OCI-LY1 (cell line): ENCODE results near the gene CHN1.

Experiments used
- H2AFZ ChIP-seq: fragments of 200-600 bp; sonication (generic), shearing (Covaris generic); 2 replicates; pipeline ENCODE4 v1.6.0; 2014; ENCODE audit warnings: antibody characterized with exemption, mild to moderate bottlenecking, low read length
- H3F3A ChIP-seq: fragments of 200-600 bp; sonication (generic), shearing (Covaris generic); 2 replicates; pipeline ENCODE4 v1.6.0; 2014; ENCODE audit warnings: mild to moderate bottlenecking, antibody characterized with exemption, low read length, moderate library complexity; ENCODE audit not compliant: insufficient read depth
- H3K27ac ChIP-seq: fragments of 200-600 bp; sonication (generic); 2 replicates; pipeline ENCODE4 v1.5.1; 2014; ENCODE audit warnings: low read length, mixed run types, mild to moderate bottlenecking, low read depth; ENCODE audit not compliant: poor library complexity, severe bottlenecking
- H3K27me3 ChIP-seq: fragments of 200-600 bp; sonication (generic); 2 replicates; pipeline ENCODE4 v1.6.0; 2014; ENCODE audit warnings: antibody characterized with exemption, mild to moderate bottlenecking, low read length, moderate library complexity; ENCODE audit not compliant: insufficient read depth
- H3K36me3 ChIP-seq: fragments of 200-600 bp; sonication (generic); 2 replicates; pipeline ENCODE4 v1.6.1; 2014; ENCODE audit warnings: mild to moderate bottlenecking, antibody characterized with exemption, low read length, moderate library complexity, mixed read lengths; ENCODE audit not compliant: insufficient read depth
- H3K4me1 ChIP-seq: fragments of 200-600 bp; sonication (generic); 2 replicates; pipeline ENCODE4 v1.5.1; 2014; ENCODE audit warnings: mild to moderate bottlenecking, low read length, moderate library complexity; ENCODE audit not compliant: insufficient read depth, severe bottlenecking
- H3K4me2 ChIP-seq: fragments of 200-600 bp; sonication (generic), shearing (Covaris generic); 2 replicates; pipeline ENCODE4 v1.6.1; 2014; ENCODE audit warnings: low read length
- H3K4me3 ChIP-seq: fragments of 200-600 bp; sonication (generic); 2 replicates; pipeline ENCODE4 v1.5.1; 2014; ENCODE audit warnings: low read length, low read depth, mild to moderate bottlenecking, mixed read lengths; ENCODE audit not compliant: poor library complexity, severe bottlenecking
- H3K79me2 ChIP-seq: fragments of 200-600 bp; shearing (Covaris generic); 2 replicates; pipeline ENCODE4 v1.6.1; 2016; ENCODE audit warnings: mixed run types, low read length, mixed read lengths; ENCODE audit not compliant: insufficient read depth
- H3K9ac ChIP-seq: fragments of 200-600 bp; sonication (generic), shearing (Covaris generic); 2 replicates; pipeline ENCODE4 v1.6.1; 2014; ENCODE audit warnings: mild to moderate bottlenecking, low read length, mixed read lengths
- H3K9me2 ChIP-seq: fragments of 200-600 bp; sonication (generic), shearing (Covaris generic); 2 replicates; pipeline ENCODE4 v1.6.1; 2014; ENCODE audit warnings: low read depth, mild to moderate bottlenecking, low read length, mixed read lengths
- H3K9me3 ChIP-seq: fragments of 200-600 bp; shearing (Covaris generic); 2 replicates; pipeline ENCODE4 v1.6.1; 2014; ENCODE audit warnings: low read length, mixed read lengths
- H4K20me1 ChIP-seq: fragments of 200-600 bp; sonication (generic), shearing (Covaris generic); 2 replicates; pipeline ENCODE4 v1.6.0; 2016; ENCODE audit warnings: mild to moderate bottlenecking, low read length; ENCODE audit not compliant: insufficient read depth
- EZH2 ChIP-seq: fragments of 200-600 bp; sonication (generic), shearing (Covaris generic); IDR thresholded peaks from 2 replicates; pipeline ENCODE4 v1.8.0; 2017; ENCODE audit warnings: borderline replicate concordance, mixed run types, mild to moderate bottlenecking, antibody characterized with exemption, low read length, moderate library complexity, mixed read lengths
- TF ChIP-seq, protein P1 (sequence below): fragments of 200-600 bp; sonication (generic), shearing (Covaris generic); IDR thresholded peaks from 2 replicates; pipeline ENCODE4 v1.5.1; 2017; ENCODE audit warnings: mild to moderate bottlenecking, antibody characterized with exemption, low read length, moderate library complexity, mixed read lengths

CHN1 gene

DNA sequence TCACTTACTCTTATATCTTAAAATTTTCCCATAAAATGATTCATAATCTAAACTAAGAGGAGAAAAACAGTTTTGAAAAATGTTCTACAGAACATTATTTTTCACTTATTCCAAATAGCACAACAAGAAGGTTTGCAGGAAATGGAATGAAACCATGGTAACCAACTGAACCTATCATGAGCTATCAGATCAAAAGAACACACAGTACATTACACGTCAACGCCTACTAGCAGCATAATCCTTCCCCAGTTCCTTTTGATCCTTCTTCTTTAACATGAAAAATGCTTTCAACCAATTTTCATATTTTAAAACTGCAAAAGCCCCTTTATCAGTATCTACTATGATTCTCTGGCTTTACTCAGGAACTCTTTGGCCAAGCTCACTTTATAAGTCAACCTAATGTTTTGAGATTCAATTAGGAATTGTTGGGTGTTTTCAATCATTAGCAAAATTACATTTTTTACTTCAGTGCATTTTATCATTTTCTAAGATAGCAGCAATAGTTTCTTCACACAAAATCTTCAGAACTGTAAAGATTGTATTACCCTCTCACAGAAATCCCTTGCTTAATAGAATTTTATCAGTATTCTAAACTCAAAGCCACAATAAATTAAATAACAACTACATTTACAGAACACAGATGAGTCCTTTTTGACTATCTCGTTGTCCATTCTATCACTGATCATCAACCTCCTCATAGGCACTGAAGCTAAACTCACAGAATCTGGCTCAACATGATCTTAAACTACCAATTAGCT, 102.5 kb downstream of the CHN1 start:
- no peaks in the 10 kb centered on the region for H3K36me3 ChIP-seq

DNA sequence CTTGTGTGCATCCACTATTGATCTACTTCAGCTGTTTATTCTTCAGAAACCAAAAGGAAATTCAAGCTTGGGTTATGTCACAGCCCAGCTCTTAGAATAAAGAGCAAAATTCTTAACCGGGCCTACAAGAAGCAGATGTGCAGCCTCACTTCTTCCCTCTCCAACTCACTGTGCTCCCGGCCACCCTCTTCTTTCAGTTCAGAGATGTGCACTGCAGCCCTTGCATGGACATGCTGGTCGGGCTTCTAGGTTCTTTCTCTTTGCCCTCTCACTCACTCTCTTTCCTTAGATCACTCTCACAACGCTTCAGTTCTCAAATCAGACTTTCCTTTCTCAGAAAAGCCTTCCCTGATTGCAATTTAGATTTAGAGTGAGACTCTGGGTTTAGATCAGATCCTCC, 104.1 kb downstream of the CHN1 start:
- Histone ChIP-seq H3K9me3 (no peaks in the 10 kb centered on the region), H3K27ac (no peak overlapping the region), H3K9me2 (no peaks in the 10 kb centered on the region), H3F3A (no peaks in the 10 kb centered on the region), H3K9ac (no peak overlapping the region), H2AFZ (no peak overlapping the region), H3K4me3 (no peak overlapping the region), H3K79me2 (no peaks in the 10 kb centered on the region), H4K20me1 (no peaks in the 10 kb centered on the region), H3K36me3 (no peaks in the 10 kb centered on the region), H3K4me2 (no peak overlapping the region), H3K4me1 (no peaks in the 10 kb centered on the region), H3K27me3 (no peaks in the 10 kb centered on the region)
- TF ChIP-seq, protein P1, sequence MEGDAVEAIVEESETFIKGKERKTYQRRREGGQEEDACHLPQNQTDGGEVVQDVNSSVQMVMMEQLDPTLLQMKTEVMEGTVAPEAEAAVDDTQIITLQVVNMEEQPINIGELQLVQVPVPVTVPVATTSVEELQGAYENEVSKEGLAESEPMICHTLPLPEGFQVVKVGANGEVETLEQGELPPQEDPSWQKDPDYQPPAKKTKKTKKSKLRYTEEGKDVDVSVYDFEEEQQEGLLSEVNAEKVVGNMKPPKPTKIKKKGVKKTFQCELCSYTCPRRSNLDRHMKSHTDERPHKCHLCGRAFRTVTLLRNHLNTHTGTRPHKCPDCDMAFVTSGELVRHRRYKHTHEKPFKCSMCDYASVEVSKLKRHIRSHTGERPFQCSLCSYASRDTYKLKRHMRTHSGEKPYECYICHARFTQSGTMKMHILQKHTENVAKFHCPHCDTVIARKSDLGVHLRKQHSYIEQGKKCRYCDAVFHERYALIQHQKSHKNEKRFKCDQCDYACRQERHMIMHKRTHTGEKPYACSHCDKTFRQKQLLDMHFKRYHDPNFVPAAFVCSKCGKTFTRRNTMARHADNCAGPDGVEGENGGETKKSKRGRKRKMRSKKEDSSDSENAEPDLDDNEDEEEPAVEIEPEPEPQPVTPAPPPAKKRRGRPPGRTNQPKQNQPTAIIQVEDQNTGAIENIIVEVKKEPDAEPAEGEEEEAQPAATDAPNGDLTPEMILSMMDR = no peak
- TF ChIP-seq EZH2 = no peak

More for the DNA sequence above, 102.5 kb downstream of the CHN1 start:
- H3K79me2 ChIP-seq = no peaks in the 10 kb centered on the region
- no peaks in the 10 kb centered on the region for H4K20me1 ChIP-seq
- no peaks in the 10 kb centered on the region for H3K9me3 ChIP-seq
- no peak overlapping the region for H3K4me2 ChIP-seq
- no peak overlapping the region for H3K4me3 ChIP-seq
- no peak for TF ChIP-seq EZH2
- TF ChIP-seq, protein P1 = no peak
- H3K27ac ChIP-seq = no peak overlapping the region
- H2AFZ ChIP-seq = no peak overlapping the region
- H3K4me1 ChIP-seq = no peaks in the 10 kb centered on the region
- H3F3A ChIP-seq = no peaks in the 10 kb centered on the region
- H3K27me3 ChIP-seq = no peaks in the 10 kb centered on the region
- no peaks in the 10 kb centered on the region for H3K9me2 ChIP-seq
- no peak overlapping the region for H3K9ac ChIP-seq

DNA sequence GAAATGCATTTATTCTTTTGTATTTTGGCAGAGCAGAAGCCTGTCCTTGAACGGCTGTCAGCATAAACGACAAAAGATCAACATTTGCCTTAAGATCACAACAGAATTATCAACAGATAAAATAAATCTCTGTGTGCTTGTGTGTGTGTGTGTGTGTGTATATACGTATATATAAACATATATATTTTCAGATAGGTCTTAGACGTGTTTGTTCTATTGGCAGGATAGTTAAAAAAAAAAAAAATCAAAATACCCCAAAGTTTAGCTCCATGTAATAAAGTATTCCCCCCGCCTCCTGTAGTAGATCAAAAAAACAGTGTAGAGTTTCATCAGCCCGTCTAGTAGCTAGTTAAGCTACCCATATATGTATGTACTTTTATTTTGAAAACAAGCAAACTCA, 107.9 kb downstream of the CHN1 start:
- H3K9me2 ChIP-seq = no peaks in the 10 kb centered on the region
- no peaks in the 10 kb centered on the region for H4K20me1 ChIP-seq
- H2AFZ ChIP-seq = no peak overlapping the region
- H3K79me2 ChIP-seq = no peaks in the 10 kb centered on the region
- H3K4me2 ChIP-seq = no peak overlapping the region
- no peaks in the 10 kb centered on the region for H3K27me3 ChIP-seq
- H3K4me3 ChIP-seq = no peak overlapping the region
- no peak overlapping the region for H3K27ac ChIP-seq
- H3K9me3 ChIP-seq = no peaks in the 10 kb centered on the region
- no peaks in the 10 kb centered on the region for H3K36me3 ChIP-seq
- no peaks in the 10 kb centered on the region for H3K4me1 ChIP-seq
- H3F3A ChIP-seq = no peaks in the 10 kb centered on the region
- no peak overlapping the region for H3K9ac ChIP-seq
- no peak for TF ChIP-seq EZH2

DNA sequence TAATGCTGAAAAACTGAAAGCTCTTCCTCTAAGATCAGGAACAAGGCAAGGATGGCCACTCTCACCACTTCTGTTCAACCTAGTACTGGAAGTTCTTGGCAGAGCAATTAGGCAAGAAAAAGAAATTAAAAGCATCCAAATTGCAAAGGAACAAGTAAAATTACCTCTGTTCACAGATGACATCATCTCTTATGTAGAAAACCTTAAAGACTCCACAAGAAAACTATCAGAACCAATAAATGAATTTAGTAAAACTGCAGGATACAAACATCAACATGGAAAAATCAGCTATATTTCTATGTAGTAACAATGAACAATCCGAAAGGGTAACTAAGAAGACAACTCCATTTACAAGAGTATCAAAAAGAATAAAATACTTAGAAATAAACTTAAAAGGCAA, 112.2 kb downstream of the CHN1 start:
- no peak overlapping the region for H3K27ac ChIP-seq
- no peaks in the 10 kb centered on the region for H3K27me3 ChIP-seq
- H3K4me2 ChIP-seq = no peak overlapping the region
- H2AFZ ChIP-seq = no peak overlapping the region
- no peaks in the 10 kb centered on the region for H3F3A ChIP-seq
- no peaks in the 10 kb centered on the region for H3K79me2 ChIP-seq
- no peaks in the 10 kb centered on the region for H3K36me3 ChIP-seq
- no peaks in the 10 kb centered on the region for H3K9me2 ChIP-seq
- H3K9ac ChIP-seq = no peak overlapping the region
- TF ChIP-seq, protein P1 = no peak
- no peak for TF ChIP-seq EZH2
- H3K4me1 ChIP-seq = no peaks in the 10 kb centered on the region
- no peaks in the 10 kb centered on the region for H3K9me3 ChIP-seq
- H4K20me1 ChIP-seq = no peaks in the 10 kb centered on the region
- H3K4me3 ChIP-seq = no peak overlapping the region
